ENCODE results near the gene ZPR1. TPM values are rescaled to one million over a fixed set of nuclear protein-coding genes. Genes with fewer than 3 reads are reported as not detected.

The ZPR1 gene
- total RNA-seq, 1 donor from 2014 or later, result 65.1 TPM

DNA sequence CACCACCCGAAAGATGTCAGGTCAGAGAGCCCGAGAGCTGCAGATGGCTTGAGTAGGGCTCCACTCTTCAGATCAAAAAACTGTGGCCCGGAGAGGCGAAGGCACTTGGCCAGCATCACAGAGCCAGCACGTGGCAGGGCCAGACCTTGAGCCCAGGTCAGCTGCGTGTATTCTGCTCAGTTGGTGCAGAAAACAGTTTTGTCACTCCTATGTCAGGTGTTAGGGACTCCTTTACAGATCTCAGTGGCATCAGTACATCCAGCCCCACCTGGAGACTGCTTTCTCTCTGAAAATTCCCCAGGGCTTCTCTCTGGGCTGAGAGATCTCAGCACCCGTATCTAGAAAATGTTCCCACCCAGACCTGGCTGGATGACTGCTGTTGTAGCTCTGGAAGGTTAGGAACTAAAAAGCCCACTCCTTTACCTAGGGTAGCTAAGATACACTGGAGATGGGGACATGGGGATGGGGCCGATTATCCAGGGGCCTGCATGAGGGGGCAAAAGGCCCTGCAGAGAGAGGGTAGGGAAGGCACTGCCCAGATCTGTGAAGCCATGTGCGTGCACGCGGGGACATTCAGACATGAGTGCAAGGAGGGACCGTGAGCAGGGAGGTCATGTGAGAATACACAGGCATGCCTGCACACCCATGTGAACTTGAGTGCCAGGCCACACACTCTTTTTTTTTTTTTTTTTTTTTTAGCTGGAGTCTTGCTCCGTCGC, 46.2 kb upstream of the ZPR1 start:
- no peak for FAIRE-seq
- H4K20me1 ChIP-seq (ENCODE audit: insufficient read depth, low read length), result no peaks in the 10 kb centered on the region
- no peak overlapping the region for H3K27ac Mint-ChIP-seq (ENCODE audit: unreplicated experiment)
- peaks cover 11% of the 10 kb centered on the region for H3K4me1 Mint-ChIP-seq (ENCODE audit: low read depth, unreplicated experiment)
- no peaks in the 10 kb centered on the region for H3K36me3 ChIP-seq (ENCODE audit: insufficient read depth, low read length)
- no peak for DNase-seq (ENCODE audit: low read depth)
- no peaks in the 10 kb centered on the region for H3K9me3 ChIP-seq (ENCODE audit: insufficient read depth, low read depth, low read length)
- no peaks in the 10 kb centered on the region for H3K9me3 Mint-ChIP-seq (ENCODE audit: unreplicated experiment)
- TF ChIP-seq EZH2 (IDR thresholded peaks at IDR 0.05; ENCODE audit: insufficient read depth, low read length), result no peak
- TF ChIP-seq, protein P1, sequence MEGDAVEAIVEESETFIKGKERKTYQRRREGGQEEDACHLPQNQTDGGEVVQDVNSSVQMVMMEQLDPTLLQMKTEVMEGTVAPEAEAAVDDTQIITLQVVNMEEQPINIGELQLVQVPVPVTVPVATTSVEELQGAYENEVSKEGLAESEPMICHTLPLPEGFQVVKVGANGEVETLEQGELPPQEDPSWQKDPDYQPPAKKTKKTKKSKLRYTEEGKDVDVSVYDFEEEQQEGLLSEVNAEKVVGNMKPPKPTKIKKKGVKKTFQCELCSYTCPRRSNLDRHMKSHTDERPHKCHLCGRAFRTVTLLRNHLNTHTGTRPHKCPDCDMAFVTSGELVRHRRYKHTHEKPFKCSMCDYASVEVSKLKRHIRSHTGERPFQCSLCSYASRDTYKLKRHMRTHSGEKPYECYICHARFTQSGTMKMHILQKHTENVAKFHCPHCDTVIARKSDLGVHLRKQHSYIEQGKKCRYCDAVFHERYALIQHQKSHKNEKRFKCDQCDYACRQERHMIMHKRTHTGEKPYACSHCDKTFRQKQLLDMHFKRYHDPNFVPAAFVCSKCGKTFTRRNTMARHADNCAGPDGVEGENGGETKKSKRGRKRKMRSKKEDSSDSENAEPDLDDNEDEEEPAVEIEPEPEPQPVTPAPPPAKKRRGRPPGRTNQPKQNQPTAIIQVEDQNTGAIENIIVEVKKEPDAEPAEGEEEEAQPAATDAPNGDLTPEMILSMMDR (IDR thresholded peaks at IDR 0.05; ENCODE audit: insufficient read depth, low read depth, low read length), result no peak
- H3K27me3 ChIP-seq (ENCODE audit: insufficient read depth, low read length), result no peaks in the 10 kb centered on the region
- H3K79me2 ChIP-seq (ENCODE audit: insufficient read depth, low read length), result no peaks in the 10 kb centered on the region
- H3K27me3 Mint-ChIP-seq (ENCODE audit: low read depth, unreplicated experiment), result peaks cover 27% of the 10 kb centered on the region
- no peak overlapping the region for H3K9ac ChIP-seq (ENCODE audit: low read length)
- H3K4me3 ChIP-seq (ENCODE audit: insufficient read depth, low read depth, low read length), result no peak overlapping the region
- H3K4me1 ChIP-seq (ENCODE audit: insufficient read depth, low read length), result peaks cover 7% of the 10 kb centered on the region
- no peak overlapping the region for H3K27ac ChIP-seq (ENCODE audit: low read depth, low read length)
- H3K4me3 Mint-ChIP-seq (ENCODE audit: unreplicated experiment), result no peak overlapping the region
- no peak overlapping the region for H3K4me2 ChIP-seq (ENCODE audit: low read length)
- H2AFZ ChIP-seq (ENCODE audit: low read depth, low read length), result no peak overlapping the region
- H3K36me3 Mint-ChIP-seq (ENCODE audit: low read depth, unreplicated experiment), result no peaks in the 10 kb centered on the region

DNA sequence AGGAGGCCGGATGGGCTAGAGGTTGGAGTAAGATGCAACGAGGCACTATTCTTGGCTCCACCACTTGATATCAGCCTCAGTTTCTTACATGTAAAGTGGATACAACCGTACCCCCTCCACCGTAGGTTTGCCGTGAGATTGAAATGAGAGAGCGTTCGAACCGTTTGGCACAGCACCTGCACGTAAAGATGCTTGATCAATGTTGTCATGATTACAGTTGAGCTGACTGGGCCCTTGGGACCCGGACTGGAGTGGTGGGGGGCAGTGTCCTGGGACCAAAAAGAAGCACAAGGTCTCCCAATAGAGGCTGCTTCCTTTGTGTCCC, 45.6 kb upstream of the ZPR1 start:
- H3K4me3 ChIP-seq (ENCODE audit: insufficient read depth, low read depth, low read length), result no peak overlapping the region
- FAIRE-seq (no peak), DNase-seq (ENCODE audit: low read depth) (no peak)
- Mint-ChIP-seq H3K27ac (ENCODE audit: unreplicated experiment) (no peak overlapping the region), H3K4me3 (ENCODE audit: unreplicated experiment) (no peak overlapping the region), H3K27me3 (ENCODE audit: low read depth, unreplicated experiment) (peaks cover 26% of the 10 kb centered on the region), H3K9me3 (ENCODE audit: unreplicated experiment) (no peaks in the 10 kb centered on the region), H3K4me1 (ENCODE audit: low read depth, unreplicated experiment) (peaks cover 11% of the 10 kb centered on the region), H3K36me3 (ENCODE audit: low read depth, unreplicated experiment) (no peaks in the 10 kb centered on the region)
- peaks cover 7% of the 10 kb centered on the region for H3K4me1 ChIP-seq (ENCODE audit: insufficient read depth, low read length)
- H3K4me2 ChIP-seq (ENCODE audit: low read length), result no peak overlapping the region
- H3K9me3 ChIP-seq (ENCODE audit: insufficient read depth, low read depth, low read length), result no peaks in the 10 kb centered on the region
- no peaks in the 10 kb centered on the region for H4K20me1 ChIP-seq (ENCODE audit: insufficient read depth, low read length)
- H3K27me3 ChIP-seq (ENCODE audit: insufficient read depth, low read length), result no peaks in the 10 kb centered on the region
- TF ChIP-seq, protein P1 (IDR thresholded peaks at IDR 0.05; ENCODE audit: insufficient read depth, low read depth, low read length), result no peak
- no peak for TF ChIP-seq EZH2 (IDR thresholded peaks at IDR 0.05; ENCODE audit: insufficient read depth, low read length)
- H3K79me2 ChIP-seq (ENCODE audit: insufficient read depth, low read length), result no peaks in the 10 kb centered on the region
- H3K27ac ChIP-seq (ENCODE audit: low read depth, low read length), result no peak overlapping the region
- H2AFZ ChIP-seq (ENCODE audit: low read depth, low read length), result no peak overlapping the region
- H3K36me3 ChIP-seq (ENCODE audit: insufficient read depth, low read length), result no peaks in the 10 kb centered on the region
- no peak overlapping the region for H3K9ac ChIP-seq (ENCODE audit: low read length)
